Non-pigmented ciliary epithelial cell (primary cell): Measurements from ENCODE around the gene ANG.
A peak's percentile ranks its signal among the peaks of the same experiment; 100 is the strongest.

ENCODE experiments used
- DNase-seq: peaks from one replicate; pipeline ENCODE4 v3.0.0-alpha.2; 2010; ENCODE audit warnings: low read depth

Gene ANG

DNA sequence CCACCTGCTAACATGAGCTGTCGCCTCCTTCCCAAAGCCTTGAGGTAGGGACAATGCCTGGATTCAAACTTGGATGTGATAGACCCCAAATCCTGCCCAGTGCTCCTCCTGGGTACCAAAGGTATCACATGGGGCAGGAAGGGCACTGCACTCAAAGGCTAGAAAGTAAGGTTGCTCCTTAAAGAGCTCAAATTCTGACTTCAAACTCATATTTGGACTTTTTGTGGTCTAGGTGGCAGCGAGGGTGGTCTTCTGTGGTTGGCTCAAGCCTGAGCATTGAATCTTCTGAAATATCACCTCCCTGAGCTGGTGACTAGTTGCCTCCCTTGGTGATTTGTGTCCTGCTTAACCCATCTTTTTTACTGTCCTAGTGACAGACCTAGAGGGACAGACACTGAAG lies 12.5 kb upstream of the ANG start:
- no peak for DNase-seq

DNA sequence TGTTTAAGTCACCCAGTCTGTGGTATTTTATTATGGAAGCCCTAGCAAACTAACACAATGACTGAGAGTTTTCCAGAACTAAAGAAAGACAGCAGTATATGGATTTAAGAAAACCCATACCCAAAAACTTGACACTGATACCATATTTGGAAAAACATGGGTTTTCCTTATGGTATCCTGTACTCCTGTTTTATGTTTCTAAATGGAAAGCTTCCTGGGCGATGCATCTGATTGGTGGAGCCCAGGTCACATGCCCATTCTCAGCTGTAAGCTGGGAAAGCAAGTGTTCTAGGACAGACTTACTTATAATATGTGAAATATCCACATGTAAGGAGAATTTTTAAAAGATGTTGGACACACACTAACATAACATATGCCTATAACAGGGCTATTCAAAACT lies 8.7 kb upstream of the ANG start:
- DNase-seq = no peak

DNA sequence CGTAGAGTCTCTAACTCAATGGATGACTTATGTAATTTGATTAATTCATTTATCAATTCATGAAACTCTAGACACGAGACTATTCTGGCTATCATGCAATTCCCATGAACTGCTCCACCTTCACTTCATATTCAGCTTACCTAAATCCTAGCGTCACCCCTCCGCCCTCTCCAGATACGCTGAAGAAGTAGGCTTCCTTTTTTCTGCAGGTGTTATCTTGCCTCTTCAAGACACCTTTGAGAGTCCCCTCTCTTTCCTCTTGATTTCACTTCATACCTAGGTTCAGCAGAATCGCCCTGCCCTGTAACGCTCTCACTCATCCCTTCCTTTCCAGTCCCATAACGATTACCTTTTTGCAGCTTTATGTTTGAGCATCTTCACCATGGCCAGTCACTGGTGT lies 8.2 kb upstream of the ANG start:
- DNase-seq = no peak

- no peak for DNase-seq
Observed at GRCh38 chr14:20680843-20681347, 7.7 kb upstream of the ANG start.

GRCh38 chr14:20681348-20682126 lies 7.0 kb upstream of the ANG start:
- peak; percentile 68 for DNase-seq

- no peak for DNase-seq
Observed at GRCh38 chr14:20682127-20682434, 6.5 kb upstream of the ANG start.

GRCh38 chr14:20682435-20683124 lies 6.0 kb upstream of the ANG start:
- peak; percentile 80 for DNase-seq

DNA sequence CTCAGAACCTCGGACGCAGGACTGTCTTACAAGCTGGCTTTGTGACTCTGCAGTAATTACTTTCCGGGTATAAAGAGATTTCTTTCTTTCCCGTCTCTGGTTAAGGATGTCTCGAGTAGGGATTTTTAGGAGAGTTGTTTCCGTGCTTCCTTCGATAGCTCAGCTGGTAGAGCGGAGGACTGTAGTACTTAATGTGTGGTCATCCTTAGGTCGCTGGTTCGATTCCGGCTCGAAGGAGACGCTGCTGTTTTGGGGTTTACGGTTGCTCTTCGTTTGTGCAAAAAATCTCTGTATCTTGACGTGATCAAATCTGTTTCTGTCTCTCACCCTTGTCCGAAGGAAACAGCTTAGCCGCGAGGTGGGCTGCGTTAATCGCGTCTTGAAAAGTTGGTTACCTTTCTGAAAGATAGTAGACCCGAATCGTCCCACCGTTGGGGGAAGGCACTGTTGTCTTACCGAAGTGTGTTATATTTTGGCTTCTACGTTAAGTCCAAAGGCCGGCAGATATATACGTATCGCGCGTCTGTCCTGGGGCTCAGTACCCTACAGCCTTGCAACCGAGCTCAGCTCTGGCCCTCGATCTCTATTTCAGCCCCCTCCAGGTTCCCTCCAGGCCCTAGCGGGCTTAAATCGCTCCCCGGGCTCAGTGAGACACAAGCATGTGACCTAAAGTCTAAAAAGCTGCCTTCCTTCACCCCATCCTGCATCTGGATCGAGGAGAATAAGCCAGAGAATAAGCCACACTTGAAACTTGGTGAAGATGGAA lies 5.3 kb upstream of the ANG start:
- DNase-seq = peak; percentile 87

DNA sequence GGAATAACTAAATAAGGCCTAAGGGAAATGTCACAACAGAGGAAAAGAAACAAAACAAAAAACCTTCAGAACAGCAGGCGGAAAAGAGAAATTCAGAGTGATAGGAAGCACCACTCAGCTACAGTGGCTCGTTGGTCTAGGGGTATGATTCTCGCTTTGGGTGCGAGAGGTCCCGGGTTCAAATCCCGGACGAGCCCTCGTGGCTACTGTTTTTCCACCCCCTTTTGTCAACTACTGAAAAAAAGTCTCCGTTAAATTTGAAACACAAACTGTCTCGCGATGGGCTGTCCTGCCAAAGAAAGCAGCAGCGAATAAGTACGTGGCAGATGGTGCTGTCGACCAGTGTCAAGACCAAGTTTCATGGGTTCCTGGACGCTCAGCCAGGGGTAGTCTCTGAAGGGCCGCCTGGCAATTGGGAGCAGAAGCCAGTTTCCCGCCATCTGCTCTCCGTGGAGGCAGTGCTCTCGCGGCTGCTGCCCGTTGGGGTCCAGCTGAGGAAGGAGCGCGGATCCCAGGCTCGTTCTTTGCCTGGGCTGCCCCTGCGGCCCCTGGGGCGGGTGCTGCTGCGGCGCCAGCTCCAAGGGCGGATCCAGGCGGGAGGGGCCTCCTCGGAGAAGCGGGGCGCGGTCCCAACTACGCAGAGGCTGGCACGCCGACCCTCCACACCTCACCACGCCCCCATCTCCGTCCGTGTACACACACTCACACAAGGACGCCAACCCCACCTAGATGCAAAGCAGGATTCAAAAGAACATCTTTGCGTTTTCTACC lies 4.5 kb upstream of the ANG start, which contains the start of gene RNASE4:
Gene RNASE4 (plus strand): TSS at position 670 of the 771 bp plus-strand sequence. CDS start 14,812 bp downstream, outside the sequence.
- peak; percentile 77 for DNase-seq

DNA sequence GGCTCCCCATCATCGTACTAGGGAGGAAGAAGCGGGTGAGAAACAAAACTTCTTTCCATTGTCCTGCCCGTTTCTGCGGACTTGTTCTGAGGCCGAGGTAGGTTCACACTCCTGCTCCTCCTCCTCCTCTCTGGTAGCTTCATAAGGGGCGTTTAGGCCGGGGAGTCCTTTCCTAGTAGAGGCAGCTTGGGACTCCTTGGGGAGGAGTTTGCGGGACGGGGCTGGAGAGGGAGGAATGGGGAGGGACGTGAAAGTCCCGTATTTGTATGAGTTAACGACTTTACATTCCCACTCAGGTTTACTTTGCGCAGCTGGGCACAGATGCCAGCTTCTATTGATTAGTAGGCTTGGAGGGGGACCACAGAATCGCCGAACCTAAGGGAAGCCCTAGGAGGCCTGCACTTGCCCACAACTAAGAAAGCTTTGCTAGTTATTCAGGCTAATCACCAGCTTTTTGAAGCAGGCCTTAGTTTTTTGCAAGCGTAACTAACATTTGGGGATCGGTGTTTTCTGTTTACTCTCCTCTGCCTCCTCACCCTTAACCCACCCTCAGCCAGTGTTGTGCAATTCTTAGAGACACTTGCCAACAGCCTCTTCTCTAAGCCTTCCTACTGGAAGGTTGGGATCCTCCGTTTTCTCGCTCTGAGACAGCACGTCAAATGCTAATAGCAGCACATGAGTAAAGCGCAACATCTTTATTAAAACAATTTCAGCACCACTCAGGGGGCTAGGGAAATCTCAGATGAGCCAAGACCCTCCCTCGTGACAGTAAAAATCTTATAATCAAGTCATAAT lies 3.7 kb upstream of the ANG start:
- no peak for DNase-seq

DNA sequence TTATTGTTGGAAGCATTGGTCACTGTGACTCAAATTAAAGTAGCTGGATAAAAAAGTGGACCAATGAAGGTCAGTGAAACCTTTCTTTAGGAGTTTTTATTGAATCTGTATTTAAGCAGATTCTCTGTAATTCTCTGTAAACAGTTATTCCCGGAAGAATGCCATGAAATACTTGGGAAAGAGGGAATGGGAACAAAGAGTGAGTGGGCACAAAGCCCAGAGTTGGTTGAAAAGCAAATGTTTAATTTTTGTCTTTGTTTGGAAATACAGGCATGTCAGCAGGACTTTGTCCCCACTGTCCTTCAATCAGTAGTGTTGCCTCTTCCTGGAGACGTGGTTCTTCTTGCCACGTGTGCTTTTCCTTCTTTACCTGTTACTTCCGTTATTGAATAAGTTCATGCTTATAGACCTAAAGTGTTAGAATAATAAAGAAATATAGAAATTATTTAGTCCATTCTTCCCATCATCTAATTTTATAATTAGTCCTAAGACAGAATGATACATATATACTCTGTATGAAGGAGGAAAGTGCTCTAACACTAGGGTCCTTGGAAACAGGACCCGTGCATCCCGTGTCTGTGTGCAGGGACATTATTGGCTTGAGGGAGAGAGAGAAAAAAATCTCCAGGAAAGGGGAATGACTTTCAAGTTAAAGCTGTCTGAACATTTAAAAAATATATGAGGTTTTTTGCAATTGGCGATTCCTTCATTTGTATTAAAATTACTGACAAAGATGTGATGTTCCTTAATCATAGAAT lies 2.0 kb upstream of the ANG start:
- DNase-seq = no peak

GRCh38 chr14:20687362-20688166 lies 1.0 kb upstream of the ANG start:
- no peak for DNase-seq

- no peak for DNase-seq
Observed at GRCh38 chr14:20690848-20691640, 2.5 kb downstream of the ANG start.

DNA sequence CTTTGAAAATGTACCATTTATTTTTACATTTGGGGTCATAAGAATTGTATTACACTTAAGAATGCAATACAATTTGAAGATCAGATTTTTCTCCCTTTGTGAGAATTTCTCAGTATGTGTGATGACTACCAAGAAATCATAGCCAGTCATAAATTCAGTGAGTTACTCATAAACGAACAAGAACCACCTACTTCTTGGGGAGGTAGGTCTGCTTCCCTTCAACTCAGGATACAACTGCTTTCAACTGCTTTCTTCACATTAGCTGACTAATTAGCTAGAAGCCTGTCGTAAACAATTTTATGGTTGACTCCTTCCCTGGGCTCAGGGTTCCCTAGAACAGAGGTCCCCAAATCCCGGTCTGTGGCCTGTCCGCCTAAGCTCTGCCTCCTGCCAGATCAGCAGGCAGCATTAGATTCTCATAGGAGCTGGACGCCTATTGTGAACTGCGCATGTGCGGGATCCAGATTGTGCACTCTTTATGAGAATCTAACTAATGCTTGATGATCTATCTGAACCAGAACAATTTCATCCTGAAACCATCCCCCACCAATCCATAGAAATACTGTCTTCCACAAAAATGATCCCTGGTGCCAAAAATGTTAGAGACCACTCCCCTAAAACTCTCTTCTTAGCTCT lies 3.7 kb downstream of the ANG start:
- DNase-seq = no peak

- DNase-seq = no peak
Observed at GRCh38 chr14:20696764-20697163, 8.2 kb downstream of the ANG start.

DNA sequence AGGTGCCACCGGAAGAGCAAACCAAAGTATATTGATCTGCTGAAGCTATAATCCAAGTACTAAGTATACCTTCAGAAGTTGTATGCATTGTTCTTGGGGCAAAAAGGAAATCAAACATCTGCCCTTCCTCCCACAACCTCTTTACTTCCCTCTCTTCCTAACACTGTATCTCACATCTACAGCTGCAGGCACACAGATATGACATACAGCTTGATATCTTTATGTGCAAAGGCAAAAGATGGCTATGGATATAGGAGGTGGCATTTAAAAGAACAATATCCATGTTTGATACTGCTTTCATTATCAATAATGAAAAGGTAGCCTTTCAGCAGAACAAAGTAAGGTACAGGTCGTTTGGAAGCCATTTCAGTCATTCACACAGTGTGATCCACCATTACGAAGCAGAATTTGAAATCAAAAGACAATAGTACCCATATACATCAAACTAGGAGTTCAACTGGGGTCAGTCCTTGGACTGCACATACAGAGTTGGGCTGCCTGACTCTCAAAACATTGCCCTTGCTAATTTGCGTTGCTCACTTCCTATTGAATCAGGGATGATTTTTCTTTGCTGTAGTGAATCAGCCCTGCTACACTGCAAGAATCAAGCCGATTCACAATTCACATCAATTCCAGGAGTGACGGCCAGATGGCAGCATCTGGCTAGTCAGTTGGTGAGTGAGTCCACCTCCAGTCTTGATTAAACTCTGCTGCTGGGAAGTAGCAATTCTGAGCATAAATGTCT lies 8.9 kb downstream of the ANG start:
- no peak for DNase-seq

- DNase-seq = no peak
Observed at GRCh38 chr14:20698018-20698329, 9.4 kb downstream of the ANG start.

- DNase-seq = no peak
Observed at GRCh38 chr14:20698934-20699333, 10.4 kb downstream of the ANG start.
